ENCODE data around the gene FUT8.

Gene FUT8

GRCh38 chr14:65787461-65787860, 374.9 kb downstream of the FUT8 start:
- Histone ChIP-seq H3K4me1 (ENCODE audit: insufficient read depth, low read length, poor library complexity, severe bottlenecking) (no peaks in the 10 kb centered on the region), H3K79me2 (ENCODE audit: insufficient read depth, low read length) (no peaks in the 10 kb centered on the region)
- TF ChIP-seq, protein P1, sequence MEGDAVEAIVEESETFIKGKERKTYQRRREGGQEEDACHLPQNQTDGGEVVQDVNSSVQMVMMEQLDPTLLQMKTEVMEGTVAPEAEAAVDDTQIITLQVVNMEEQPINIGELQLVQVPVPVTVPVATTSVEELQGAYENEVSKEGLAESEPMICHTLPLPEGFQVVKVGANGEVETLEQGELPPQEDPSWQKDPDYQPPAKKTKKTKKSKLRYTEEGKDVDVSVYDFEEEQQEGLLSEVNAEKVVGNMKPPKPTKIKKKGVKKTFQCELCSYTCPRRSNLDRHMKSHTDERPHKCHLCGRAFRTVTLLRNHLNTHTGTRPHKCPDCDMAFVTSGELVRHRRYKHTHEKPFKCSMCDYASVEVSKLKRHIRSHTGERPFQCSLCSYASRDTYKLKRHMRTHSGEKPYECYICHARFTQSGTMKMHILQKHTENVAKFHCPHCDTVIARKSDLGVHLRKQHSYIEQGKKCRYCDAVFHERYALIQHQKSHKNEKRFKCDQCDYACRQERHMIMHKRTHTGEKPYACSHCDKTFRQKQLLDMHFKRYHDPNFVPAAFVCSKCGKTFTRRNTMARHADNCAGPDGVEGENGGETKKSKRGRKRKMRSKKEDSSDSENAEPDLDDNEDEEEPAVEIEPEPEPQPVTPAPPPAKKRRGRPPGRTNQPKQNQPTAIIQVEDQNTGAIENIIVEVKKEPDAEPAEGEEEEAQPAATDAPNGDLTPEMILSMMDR (conservative IDR thresholded peaks at IDR 0.05; ENCODE audit: low read length), result no peak
- no peak for TF ChIP-seq EZH2phosphoT487 (IDR thresholded peaks at IDR 0.05; ENCODE audit: borderline replicate concordance)

DNA sequence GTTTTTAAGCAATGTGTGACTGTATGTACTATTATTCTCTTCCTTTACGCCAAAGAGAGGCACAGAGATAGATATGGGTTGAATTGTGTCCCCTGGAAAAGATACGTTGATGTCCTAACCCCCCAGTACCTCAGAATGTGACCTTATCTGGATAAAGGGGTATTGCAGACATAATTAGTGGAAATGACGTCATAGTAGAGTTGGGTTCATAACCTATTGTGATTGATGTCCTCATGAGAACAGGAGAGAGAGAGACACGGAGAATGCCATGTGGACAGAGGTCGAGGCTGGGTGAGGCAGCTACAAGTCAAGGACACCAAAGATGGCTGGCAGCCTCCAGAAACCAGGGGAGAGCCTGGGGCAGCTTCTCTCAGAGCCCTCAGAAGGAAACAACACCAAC, 376.3 kb downstream of the FUT8 start:
- no peaks in the 10 kb centered on the region for H4K20me1 ChIP-seq (ENCODE audit: insufficient read depth, low read length, poor library complexity, severe bottlenecking)
- TF ChIP-seq EZH2phosphoT487 (IDR thresholded peaks at IDR 0.05; ENCODE audit: borderline replicate concordance), result no peak
- TF ChIP-seq, protein P1 (conservative IDR thresholded peaks at IDR 0.05; ENCODE audit: low read length), result no peak
- H3F3A ChIP-seq (ENCODE audit: low read depth), result no peaks in the 10 kb centered on the region
- no peak overlapping the region for H3K9ac ChIP-seq (ENCODE audit: low read depth, low read length, poor library complexity, severe bottlenecking)
- H3K9me2 ChIP-seq (replicated peaks; ENCODE audit: low read depth, low read length), result no peaks in the 10 kb centered on the region
- no peaks in the 10 kb centered on the region for H3K9me3 ChIP-seq (ENCODE audit: insufficient read depth, low read depth, low read length)
- H3K79me2 ChIP-seq (ENCODE audit: insufficient read depth, low read length), result no peaks in the 10 kb centered on the region
- no peaks in the 10 kb centered on the region for H3K27me3 ChIP-seq (ENCODE audit: insufficient read depth, low read length, poor library complexity, severe bottlenecking)
- H3K4me1 ChIP-seq (ENCODE audit: insufficient read depth, low read length, poor library complexity, severe bottlenecking), result no peaks in the 10 kb centered on the region
- H2AFZ ChIP-seq (ENCODE audit: low read length), result no peak overlapping the region
- H3K36me3 ChIP-seq (ENCODE audit: insufficient read depth, low read length), result no peaks in the 10 kb centered on the region
- no peak overlapping the region for H3K4me3 ChIP-seq (ENCODE audit: low read length, poor library complexity, severe bottlenecking)
- H3K4me2 ChIP-seq (ENCODE audit: low read depth, low read length, poor library complexity, severe bottlenecking), result no peak overlapping the region

More at GRCh38 chr14:65787461-65787860, 374.9 kb downstream of the FUT8 start:
- no peak overlapping the region for H3K4me3 ChIP-seq (ENCODE audit: low read length, poor library complexity, severe bottlenecking)
- no peak overlapping the region for H3K9ac ChIP-seq (ENCODE audit: low read depth, low read length, poor library complexity, severe bottlenecking)
- H3F3A ChIP-seq (ENCODE audit: low read depth), result no peaks in the 10 kb centered on the region
- no peaks in the 10 kb centered on the region for H3K36me3 ChIP-seq (ENCODE audit: insufficient read depth, low read length)
- no peaks in the 10 kb centered on the region for H3K27me3 ChIP-seq (ENCODE audit: insufficient read depth, low read length, poor library complexity, severe bottlenecking)
- H3K9me2 ChIP-seq (replicated peaks; ENCODE audit: low read depth, low read length), result no peaks in the 10 kb centered on the region
- no peaks in the 10 kb centered on the region for H4K20me1 ChIP-seq (ENCODE audit: insufficient read depth, low read length, poor library complexity, severe bottlenecking)
- no peak overlapping the region for H2AFZ ChIP-seq (ENCODE audit: low read length)
- no peak overlapping the region for H3K4me2 ChIP-seq (ENCODE audit: low read depth, low read length, poor library complexity, severe bottlenecking)
- no peaks in the 10 kb centered on the region for H3K9me3 ChIP-seq (ENCODE audit: insufficient read depth, low read depth, low read length)

DNA sequence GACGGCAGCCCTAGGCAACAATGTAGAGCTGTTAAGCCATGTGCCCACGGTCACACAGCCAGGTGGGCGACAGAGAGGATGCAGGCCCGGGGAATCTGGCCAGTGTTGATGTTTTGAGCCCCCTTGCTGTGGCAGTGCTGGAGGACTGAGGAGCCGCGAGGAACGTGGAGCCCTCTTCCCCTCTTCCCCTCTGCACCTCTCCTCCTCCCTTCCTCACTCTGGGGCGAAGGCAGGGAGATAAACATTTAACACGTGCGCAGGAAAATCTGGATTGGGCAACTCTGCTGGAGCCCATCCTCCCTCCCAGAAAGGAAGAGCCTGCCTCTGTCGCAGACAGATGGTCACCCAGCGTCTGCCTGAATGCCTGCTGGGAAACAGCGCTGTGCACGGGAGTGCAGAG, 376.8 kb downstream of the FUT8 start:
- H3K79me2 ChIP-seq (ENCODE audit: insufficient read depth, low read length), result no peaks in the 10 kb centered on the region
- no peaks in the 10 kb centered on the region for H3K4me1 ChIP-seq (ENCODE audit: insufficient read depth, low read length, poor library complexity, severe bottlenecking)
- no peaks in the 10 kb centered on the region for H3K36me3 ChIP-seq (ENCODE audit: insufficient read depth, low read length)
- no peaks in the 10 kb centered on the region for H3K9me2 ChIP-seq (replicated peaks; ENCODE audit: low read depth, low read length)
- no peaks in the 10 kb centered on the region for H3F3A ChIP-seq (ENCODE audit: low read depth)
- H3K9ac ChIP-seq (ENCODE audit: low read depth, low read length, poor library complexity, severe bottlenecking), result no peak overlapping the region
- H3K27me3 ChIP-seq (ENCODE audit: insufficient read depth, low read length, poor library complexity, severe bottlenecking), result no peaks in the 10 kb centered on the region
- no peaks in the 10 kb centered on the region for H4K20me1 ChIP-seq (ENCODE audit: insufficient read depth, low read length, poor library complexity, severe bottlenecking)
- H2AFZ ChIP-seq (ENCODE audit: low read length), result no peak overlapping the region
- no peak for TF ChIP-seq EZH2phosphoT487 (IDR thresholded peaks at IDR 0.05; ENCODE audit: borderline replicate concordance)
- TF ChIP-seq, protein P1 (conservative IDR thresholded peaks at IDR 0.05; ENCODE audit: low read length), result no peak
- no peak overlapping the region for H3K4me3 ChIP-seq (ENCODE audit: low read length, poor library complexity, severe bottlenecking)
- H3K4me2 ChIP-seq (ENCODE audit: low read depth, low read length, poor library complexity, severe bottlenecking), result no peak overlapping the region
- H3K9me3 ChIP-seq (ENCODE audit: insufficient read depth, low read depth, low read length), result no peaks in the 10 kb centered on the region

Measured in Loucy (cell line).